Measurements from ENCODE around the gene ZSWIM6. TPM values are rescaled to one million over a fixed set of nuclear protein-coding genes. Genes with fewer than 3 reads are reported as not detected.

ZSWIM6 gene
- total and polyA plus RNA-seq, 12 donors, result 2.1 to 10.3 (median 6.7) TPM

- Histone ChIP-seq H3K4me3 (no peak overlapping the region), H3K36me3 (peaks cover 0 to 10% (median 0%) of the 10 kb centered on the region in 9 donors), H3K4me1 (peaks cover 0 to 28% (median 11%) of the 10 kb centered on the region in 9 donors), H3K27me3 (no peaks in the 10 kb centered on the region), H3K27ac (no peak overlapping the region), H3K9me3 (no peaks in the 10 kb centered on the region)
- TF ChIP-seq CTCF (IDR thresholded peaks at IDR 0.05), result no peak
- WGBS, 2 donors, result 86 to 87% methylated on average over 7 of the region's 7 CpGs
- intact Hi-C loops (cut with DNase I), result no loop called here
- ATAC-seq (no peak), DNase-seq (no peak)
These were observed 140.3 kb downstream of the ZSWIM6 start for GRCh38 chr5:61472172-61472958.

- intact Hi-C loops (cut with DNase I), result no loop called here
- ATAC-seq (no peak), DNase-seq (no peak)
- no peaks in the 10 kb centered on the region for H3K9me3 ChIP-seq
- H3K27ac ChIP-seq, result no peak overlapping the region
- no peaks in the 10 kb centered on the region for H3K27me3 ChIP-seq
- peaks cover 0 to 10% (median 0%) of the 10 kb centered on the region in 9 donors for H3K36me3 ChIP-seq
- H3K4me3 ChIP-seq, result no peak overlapping the region
- WGBS, 2 donors, result 93 to 94% methylated on average over 4 of the region's 4 CpGs
- peaks cover 0 to 11% (median 6%) of the 10 kb centered on the region in 9 donors for H3K4me1 ChIP-seq
- TF ChIP-seq CTCF (IDR thresholded peaks at IDR 0.05), result no peak
These were observed 142.7 kb downstream of the ZSWIM6 start for GRCh38 chr5:61474746-61475145.

DNA sequence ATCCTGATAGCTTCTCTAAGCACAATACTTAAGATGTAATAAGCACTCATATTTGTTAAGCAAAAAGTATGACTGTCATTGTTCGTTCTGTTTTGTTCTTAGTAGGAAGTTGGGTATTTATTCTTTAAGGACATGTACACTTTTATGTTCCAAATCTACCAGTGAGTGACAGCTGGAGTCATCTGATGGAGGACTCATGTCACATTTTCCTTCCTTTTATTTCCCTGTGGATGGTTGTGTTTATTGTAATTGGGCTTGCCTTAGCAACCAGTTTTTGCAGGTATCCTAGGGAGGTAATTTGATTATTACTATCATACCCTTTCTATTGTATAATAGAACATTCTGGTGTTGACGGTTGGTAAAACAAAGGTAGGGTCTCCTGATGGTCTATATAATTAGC, 145.7 kb downstream of the ZSWIM6 start:
- Histone ChIP-seq H3K4me3 (no peak overlapping the region), H3K9me3 (no peaks in the 10 kb centered on the region), H3K27ac (no peak overlapping the region), H3K36me3 (peaks cover 0 to 7% (median 0%) of the 10 kb centered on the region in 9 donors), H3K4me1 (peaks cover 0 to 11% (median 6%) of the 10 kb centered on the region in 9 donors), H3K27me3 (no peaks in the 10 kb centered on the region)
- no peak for DNase-seq
- ATAC-seq, result no peak
- WGBS, 2 donors, result 32 to 67% methylated on average over 2 of the region's 2 CpGs
- intact Hi-C loops (cut with DNase I), result no loop called here
- no peak for TF ChIP-seq CTCF (IDR thresholded peaks at IDR 0.05)

DNA sequence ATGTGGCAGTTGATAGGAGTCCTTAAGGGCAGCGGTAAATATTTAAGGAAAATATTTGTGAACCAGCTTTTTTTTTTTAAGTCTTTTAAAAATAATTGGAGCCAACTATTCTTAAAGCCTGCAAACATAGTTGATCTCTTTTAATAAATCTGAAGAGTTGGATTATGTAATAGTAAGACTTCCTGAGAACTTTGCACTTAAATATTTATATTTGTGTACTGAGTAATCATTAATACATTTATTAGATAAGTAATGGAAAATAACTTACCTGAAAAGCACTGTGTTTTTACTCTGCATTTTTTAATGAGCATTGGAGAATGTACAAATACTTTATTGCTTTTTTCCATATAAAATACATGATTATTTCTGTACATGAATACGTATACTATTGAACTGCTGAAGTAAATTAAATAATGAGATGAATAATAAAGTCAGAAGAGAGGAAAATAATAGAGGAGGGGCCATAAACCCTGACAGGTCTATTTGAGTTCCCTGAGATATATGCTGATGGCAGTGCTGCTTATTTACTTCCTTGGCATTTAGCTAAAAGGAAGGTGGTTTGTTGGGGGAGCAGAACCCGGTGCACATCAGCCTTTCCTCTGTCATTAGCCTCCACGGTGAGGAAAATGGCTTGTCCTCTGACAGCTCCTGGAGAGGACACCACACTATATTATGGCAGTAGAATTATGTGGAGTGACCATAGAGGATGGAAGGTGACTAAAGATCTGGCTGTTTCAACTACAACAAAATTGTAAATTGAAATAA, 148.0 kb downstream of the ZSWIM6 start:
- H3K4me1 ChIP-seq, result peaks cover 0 to 11% (median 6%) of the 10 kb centered on the region in 9 donors
- no peaks in the 10 kb centered on the region for H3K36me3 ChIP-seq
- no peaks in the 10 kb centered on the region for H3K27me3 ChIP-seq
- H3K9me3 ChIP-seq, result no peaks in the 10 kb centered on the region
- no peak overlapping the region for H3K4me3 ChIP-seq
- DNase-seq, result no peak
- no peak for TF ChIP-seq CTCF (IDR thresholded peaks at IDR 0.05)
- H3K27ac ChIP-seq, result no peak overlapping the region
- no peak for ATAC-seq
- intact Hi-C loops (cut with DNase I), result no loop called here
- WGBS, 2 donors, result 82 to 86% methylated on average over 4 of the region's 4 CpGs

All from heart right ventricle (tissue), 16 donors.